ENCODE measurements around the gene NFKBIL1. TPM values are rescaled to one million over a fixed set of nuclear protein-coding genes. Genes with fewer than 3 reads are reported as not detected.
"Not testable (repeated sequence)": the region's sequence is repeated elsewhere in the genome, so short reads cannot be mapped to it uniquely, and the experiment has no call there.

The NFKBIL1 gene
- total RNA-seq, 2 donors from 2014 or later = 17.4 to 26.3 TPM

DNA sequence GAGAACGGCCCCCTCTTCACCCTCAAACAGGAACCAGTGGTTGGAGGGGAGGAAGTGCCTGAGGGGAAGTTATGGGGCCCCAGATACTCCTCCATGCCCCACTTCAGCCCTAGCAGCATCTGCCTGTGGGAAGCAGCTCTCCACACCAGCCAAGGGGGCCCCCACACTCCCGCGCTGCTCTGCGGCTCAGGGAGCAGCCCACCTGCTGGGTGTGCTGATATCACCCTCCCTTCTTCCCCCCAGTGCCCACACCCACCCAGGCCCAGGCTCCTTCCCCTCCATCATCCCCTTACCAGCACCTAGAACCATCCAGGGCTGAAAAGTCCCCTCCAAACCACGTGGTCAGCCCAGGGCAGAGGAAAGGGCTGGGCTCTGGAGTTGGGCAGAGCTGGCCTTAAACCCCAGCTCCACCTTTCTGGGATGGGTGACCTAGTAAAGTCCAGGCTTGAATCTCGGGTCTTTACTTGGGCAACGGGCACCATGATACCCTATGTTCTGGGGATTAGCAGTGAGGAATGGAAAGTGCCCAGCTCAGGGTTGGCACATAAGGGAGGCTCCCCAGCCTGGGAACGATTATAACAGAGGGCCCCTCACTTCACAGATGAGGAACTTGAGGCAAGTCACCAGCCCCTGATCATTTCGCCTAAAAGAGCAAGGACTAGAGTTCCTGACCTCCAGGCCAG, 39.3 kb downstream of the NFKBIL1 start:
- Mint-ChIP-seq H3K4me1 (peaks cover 2% of the 10 kb centered on the region), H3K36me3 (ENCODE audit: low read depth) (no peaks in the 10 kb centered on the region), H3K27me3 (ENCODE audit: insufficient read depth) (peaks cover 20% of the 10 kb centered on the region), H3K9me3 (no peaks in the 10 kb centered on the region), H3K4me3 (no peak overlapping the region), H3K27ac (no peak overlapping the region)
- Histone ChIP-seq H3K27me3 (ENCODE audit: control insufficient read depth, insufficient read depth, low read length, poor library complexity, severe bottlenecking) (no peaks in the 10 kb centered on the region), H3K9me3 (ENCODE audit: control insufficient read depth, low read length) (no peaks in the 10 kb centered on the region), H3K4me1 (ENCODE audit: control insufficient read depth, insufficient read depth, low read length) (no peaks in the 10 kb centered on the region), H3K9ac (ENCODE audit: extremely low read depth, low read length, poor library complexity, severe bottlenecking) (no peak overlapping the region), H3K27ac (ENCODE audit: low read depth, low read length) (no peak overlapping the region), H3K4me3 (ENCODE audit: low read length) (no peak overlapping the region), H3K36me3 (ENCODE audit: control insufficient read depth, insufficient read depth, low read length) (no peaks in the 10 kb centered on the region)
- WGBS, 2 experiments (ENCODE audit: insufficient coverage in 1 of 2, insufficient read length in 1 of 2) = 79 to 82% methylated on average over 6 to 9 of the region's 9 CpGs
- DNase-seq = no peak
- TF ChIP-seq, protein P1, sequence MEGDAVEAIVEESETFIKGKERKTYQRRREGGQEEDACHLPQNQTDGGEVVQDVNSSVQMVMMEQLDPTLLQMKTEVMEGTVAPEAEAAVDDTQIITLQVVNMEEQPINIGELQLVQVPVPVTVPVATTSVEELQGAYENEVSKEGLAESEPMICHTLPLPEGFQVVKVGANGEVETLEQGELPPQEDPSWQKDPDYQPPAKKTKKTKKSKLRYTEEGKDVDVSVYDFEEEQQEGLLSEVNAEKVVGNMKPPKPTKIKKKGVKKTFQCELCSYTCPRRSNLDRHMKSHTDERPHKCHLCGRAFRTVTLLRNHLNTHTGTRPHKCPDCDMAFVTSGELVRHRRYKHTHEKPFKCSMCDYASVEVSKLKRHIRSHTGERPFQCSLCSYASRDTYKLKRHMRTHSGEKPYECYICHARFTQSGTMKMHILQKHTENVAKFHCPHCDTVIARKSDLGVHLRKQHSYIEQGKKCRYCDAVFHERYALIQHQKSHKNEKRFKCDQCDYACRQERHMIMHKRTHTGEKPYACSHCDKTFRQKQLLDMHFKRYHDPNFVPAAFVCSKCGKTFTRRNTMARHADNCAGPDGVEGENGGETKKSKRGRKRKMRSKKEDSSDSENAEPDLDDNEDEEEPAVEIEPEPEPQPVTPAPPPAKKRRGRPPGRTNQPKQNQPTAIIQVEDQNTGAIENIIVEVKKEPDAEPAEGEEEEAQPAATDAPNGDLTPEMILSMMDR (conservative IDR thresholded peaks at IDR 0.05) = no peak

DNA sequence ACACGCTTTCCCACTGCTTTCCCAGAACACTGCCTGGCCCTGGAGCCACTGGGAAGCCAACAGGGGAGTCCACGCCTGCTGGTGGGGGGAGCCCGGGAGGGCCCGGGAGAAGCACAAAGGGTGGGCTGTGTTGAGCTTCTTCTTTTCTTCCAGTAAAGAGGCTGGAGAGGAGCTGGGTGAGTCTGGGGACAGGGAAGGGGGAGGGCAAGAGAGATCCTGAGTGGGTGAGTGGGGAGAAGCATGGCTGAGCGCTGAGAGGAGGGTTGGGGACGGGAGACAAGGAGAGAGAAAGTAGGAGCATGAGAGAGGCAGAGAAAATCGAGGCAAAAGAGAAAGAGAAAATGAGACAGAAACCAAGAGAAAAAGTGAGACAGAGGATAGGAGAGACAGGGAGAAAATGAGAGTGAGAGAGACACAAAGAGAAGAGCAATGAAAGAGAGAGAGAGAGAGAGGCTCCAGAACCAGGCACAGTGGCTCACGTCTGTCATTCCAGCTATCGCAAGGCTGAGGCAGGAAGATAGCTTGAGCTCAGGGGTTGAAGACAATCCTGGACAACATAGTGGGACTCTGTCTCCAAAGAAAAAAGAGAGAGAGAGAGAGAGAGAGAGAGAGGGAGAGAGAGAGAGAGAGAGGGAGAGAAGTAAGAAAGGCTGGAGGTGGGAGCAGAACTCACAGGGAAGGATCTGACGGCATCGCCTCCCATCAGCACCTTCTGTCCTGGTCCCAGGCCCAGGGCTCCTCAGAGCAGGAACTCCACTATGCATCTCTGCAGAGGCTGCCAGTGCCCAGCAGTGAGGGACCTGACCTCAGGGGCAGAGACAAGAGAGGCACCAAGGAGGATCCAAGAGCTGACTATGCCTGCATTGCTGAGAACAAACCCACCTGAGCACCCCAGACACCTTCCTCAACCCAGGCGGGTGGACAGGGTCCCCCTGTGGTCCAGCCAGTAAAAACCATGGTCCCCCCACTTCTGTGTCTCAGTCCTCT, 40.7 kb downstream of the NFKBIL1 start:
- Histone ChIP-seq H3K27me3 (ENCODE audit: control insufficient read depth, insufficient read depth, low read length, poor library complexity, severe bottlenecking) (no peaks in the 10 kb centered on the region), H3K36me3 (ENCODE audit: control insufficient read depth, insufficient read depth, low read length) (no peaks in the 10 kb centered on the region), H3K9me3 (ENCODE audit: control insufficient read depth, low read length) (no peaks in the 10 kb centered on the region), H3K4me1 (ENCODE audit: control insufficient read depth, insufficient read depth, low read length) (no peaks in the 10 kb centered on the region), H3K4me3 (ENCODE audit: low read length) (no peak overlapping the region), H3K27ac (ENCODE audit: low read depth, low read length) (no peak overlapping the region), H3K9ac (ENCODE audit: extremely low read depth, low read length, poor library complexity, severe bottlenecking) (no peak overlapping the region)
- 89 to 92% methylated on average over 6 to 12 of the region's 12 CpGs for WGBS, 2 experiments (ENCODE audit: insufficient coverage in 1 of 2, insufficient read length in 1 of 2)
- Mint-ChIP-seq H3K27me3 (ENCODE audit: insufficient read depth) (peaks cover 9% of the 10 kb centered on the region), H3K27ac (no peak overlapping the region), H3K36me3 (ENCODE audit: low read depth) (no peaks in the 10 kb centered on the region), H3K9me3 (no peaks in the 10 kb centered on the region), H3K4me1 (no peaks in the 10 kb centered on the region), H3K4me3 (no peak overlapping the region)
- TF ChIP-seq, protein P1 (conservative IDR thresholded peaks at IDR 0.05) = no peak
- DNase-seq = no peak

DNA sequence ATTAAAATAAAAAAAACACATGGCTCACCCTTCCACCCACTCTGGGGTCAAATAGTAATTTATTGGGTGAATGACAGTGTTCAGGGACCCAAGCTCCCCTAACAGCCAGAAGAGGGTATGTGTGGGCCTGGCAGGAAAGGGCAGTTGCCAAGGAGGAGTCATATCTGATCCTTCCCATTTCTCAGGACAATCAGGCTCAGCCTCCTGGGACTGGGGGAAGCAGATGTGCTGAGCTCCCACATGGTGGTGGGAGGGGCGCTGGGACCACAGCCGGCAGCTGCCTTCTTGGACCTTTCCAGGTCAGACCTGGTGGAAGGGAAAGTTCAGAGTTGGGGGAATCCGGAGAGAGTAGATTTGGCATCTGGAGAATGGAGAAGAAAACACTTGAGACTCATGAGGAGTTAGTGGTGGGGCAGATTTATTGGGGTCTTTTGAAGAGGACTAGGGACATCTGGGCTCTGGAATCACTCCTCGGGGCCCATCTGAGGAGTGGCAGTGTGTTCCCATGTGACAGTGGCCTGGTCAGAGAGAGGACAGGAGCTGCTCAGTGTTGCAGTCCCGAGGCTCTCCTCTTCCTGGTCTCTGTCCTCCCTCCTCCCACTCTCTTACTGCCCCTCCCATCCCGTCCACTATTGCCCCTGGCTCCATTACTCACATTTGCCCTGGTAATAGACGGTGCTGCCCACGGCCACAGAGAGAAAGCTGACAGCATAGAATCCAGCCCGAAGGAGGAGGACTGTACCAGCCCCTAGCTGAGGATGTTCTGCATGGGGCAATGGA, 41.7 kb downstream of the NFKBIL1 start:
- Mint-ChIP-seq H3K27ac (no peak overlapping the region), H3K4me3 (no peak overlapping the region), H3K9me3 (no peaks in the 10 kb centered on the region), H3K4me1 (no peaks in the 10 kb centered on the region), H3K27me3 (ENCODE audit: insufficient read depth) (peaks cover 7% of the 10 kb centered on the region), H3K36me3 (ENCODE audit: low read depth) (no peaks in the 10 kb centered on the region)
- Histone ChIP-seq H3K36me3 (ENCODE audit: control insufficient read depth, insufficient read depth, low read length) (no peaks in the 10 kb centered on the region), H3K27me3 (ENCODE audit: control insufficient read depth, insufficient read depth, low read length, poor library complexity, severe bottlenecking) (no peaks in the 10 kb centered on the region), H3K9ac (ENCODE audit: extremely low read depth, low read length, poor library complexity, severe bottlenecking) (no peak overlapping the region), H3K4me1 (ENCODE audit: control insufficient read depth, insufficient read depth, low read length) (no peaks in the 10 kb centered on the region), H3K9me3 (ENCODE audit: control insufficient read depth, low read length) (no peaks in the 10 kb centered on the region), H3K27ac (ENCODE audit: low read depth, low read length) (no peak overlapping the region), H3K4me3 (ENCODE audit: low read length) (no peak overlapping the region)
- 80 to 84% methylated on average over 7 to 9 of the region's 9 CpGs for WGBS, 2 experiments (ENCODE audit: insufficient coverage in 1 of 2, insufficient read length in 1 of 2)
- TF ChIP-seq, protein P1 (conservative IDR thresholded peaks at IDR 0.05) = no peak
- no peak for DNase-seq

DNA sequence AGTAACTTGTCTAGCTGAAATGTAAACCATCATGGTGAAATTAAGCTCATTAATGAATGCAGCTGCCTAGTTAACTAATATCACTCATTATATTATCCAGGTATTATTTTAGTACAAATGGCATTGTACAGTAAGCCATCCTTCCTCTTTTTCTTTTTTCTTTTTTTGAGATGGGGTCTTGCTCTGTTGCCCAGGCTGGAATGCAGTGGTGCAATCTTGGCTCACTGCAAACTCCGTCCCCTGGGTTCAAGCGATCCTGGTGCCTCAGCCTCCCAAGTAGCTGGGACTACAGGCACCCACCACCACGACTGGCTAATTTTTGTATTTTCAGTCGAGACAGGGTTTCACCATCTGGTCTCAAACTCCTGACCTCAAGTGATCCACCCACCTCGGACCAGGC, 43.3 kb downstream of the NFKBIL1 start:
- H3K4me3 ChIP-seq (ENCODE audit: low read length); H3K9me3 ChIP-seq (ENCODE audit: control insufficient read depth, low read length); H3K36me3 Mint-ChIP-seq (ENCODE audit: low read depth); DNase-seq; H3K27me3 ChIP-seq (ENCODE audit: control insufficient read depth, insufficient read depth, low read length, poor library complexity, severe bottlenecking); H3K4me3 Mint-ChIP-seq; H3K4me1 ChIP-seq (ENCODE audit: control insufficient read depth, insufficient read depth, low read length); H3K9me3 Mint-ChIP-seq; H3K27ac ChIP-seq (ENCODE audit: low read depth, low read length); H3K4me1 Mint-ChIP-seq; H3K27ac Mint-ChIP-seq; H3K9ac ChIP-seq (ENCODE audit: extremely low read depth, low read length, poor library complexity, severe bottlenecking); H3K27me3 Mint-ChIP-seq (ENCODE audit: insufficient read depth); H3K36me3 ChIP-seq (ENCODE audit: control insufficient read depth, insufficient read depth, low read length): not testable (repeated sequence)
- WGBS, 2 experiments (ENCODE audit: insufficient coverage in 1 of 2, insufficient read length in 1 of 2) = 93 to 96% methylated on average over 5 of the region's 5 CpGs
